ENCODE measurements around the gene ISL1. TPM values are rescaled to one million over a fixed set of nuclear protein-coding genes. Genes with fewer than 3 reads are reported as not detected.

The ISL1 gene
- total and polyA plus RNA-seq, 2 of the 8 experiments (the other 6 are each of a cell fraction or from before 2014, with no cell fraction given), result 0.05 to 0.19 TPM

GRCh38 chr5:51371052-51371451 lies 12.2 kb upstream of the ISL1 start:
- no peak overlapping the region for H3K18ac ChIP-seq (ENCODE audit: extremely low read depth, low read length)
- H3K23me2 ChIP-seq (ENCODE audit: low read depth, low read length), result no peaks in the 10 kb centered on the region
- no peaks in the 10 kb centered on the region for H3K79me1 ChIP-seq (ENCODE audit: low read depth, low read length)
- DNase-seq (ENCODE audit: low read depth in 1 of 2, low spot score in 2 of 2), result no peak
- no peak overlapping the region for H3K9ac ChIP-seq (replicated peaks in 1 of 4; ENCODE audit: extremely low read depth in 1 of 4, low read depth in 3 of 4, low read length in 3 of 4)
- no peak overlapping the region for H2BK20ac ChIP-seq (ENCODE audit: low read length)
- no peaks in the 10 kb centered on the region for H3K4me1 ChIP-seq (replicated peaks in 1 of 4; ENCODE audit: control insufficient read depth in 3 of 4, insufficient read depth in 4 of 4, low read length in 3 of 4)
- no peak overlapping the region for H3K4me3 ChIP-seq (ENCODE audit: extremely low read depth in 1 of 4, insufficient read depth in 2 of 4, low read depth in 3 of 4, low read length in 4 of 4)
- CTCF ChIA-PET (ENCODE audit: partially characterized antibody), result interaction anchor here (1.5 kb wide), 1 partner anchor 23 kb away, joined by 6 read pairs; no protein-coding TSS in a partner anchor
- H3K23ac ChIP-seq (ENCODE audit: insufficient read length), result no peak overlapping the region
- H4K91ac ChIP-seq (replicated peaks; ENCODE audit: insufficient read length, low read length), result no peak overlapping the region
- H3K27ac ChIP-seq (ENCODE audit: low read depth, low read length), result no peak overlapping the region
- no peaks in the 10 kb centered on the region for H3K36me3 ChIP-seq (ENCODE audit: control insufficient read depth in 2 of 4, insufficient read depth in 4 of 4, low read length in 3 of 4)
- H3K27me3 ChIP-seq (replicated peaks in 1 of 4; ENCODE audit: control insufficient read depth in 3 of 4, extremely low read depth in 1 of 4, insufficient read depth in 3 of 4, low read length in 3 of 4), result peaks cover 5 to 14% (median 13%) of the 10 kb centered on the region in 4 experiments; a peak in 6 of 7 replicates
- no peak overlapping the region for H4K5ac ChIP-seq (ENCODE audit: insufficient read length, low read depth, low read length)
- H2BK12ac ChIP-seq (ENCODE audit: low read depth, low read length), result no peak overlapping the region
- no peaks in the 10 kb centered on the region for H4K20me1 ChIP-seq (replicated peaks in 1 of 2; ENCODE audit: control insufficient read depth in 1 of 2, insufficient read depth in 2 of 2, low read length in 2 of 2)
- no peak overlapping the region for H2BK120ac ChIP-seq (replicated peaks; ENCODE audit: low read depth, low read length)
- H3K14ac ChIP-seq (ENCODE audit: insufficient read length), result no peak overlapping the region
- H4K8ac ChIP-seq (ENCODE audit: extremely low read depth, insufficient read depth, low read length), result no peak overlapping the region
- no peak overlapping the region for H2AFZ ChIP-seq (ENCODE audit: low read length)
- 87% methylated on average over 2 of the region's 2 CpGs; no CpG with 5 or more reads in 1 of the 2 experiments for WGBS, 2 experiments (ENCODE audit: extremely low coverage in 1 of 2, insufficient coverage in 1 of 2, insufficient read length in 1 of 2, insufficient replicate concordance in 2 of 2, low coverage in 1 of 2, low lambda C conversion rate in 2 of 2, missing lambda C conversion rate in 1 of 2)
- H2BK15ac ChIP-seq (ENCODE audit: low read length), result no peak overlapping the region
- no peak overlapping the region for H3K4ac ChIP-seq (replicated peaks; ENCODE audit: insufficient read length, low read depth, low read length)
- no peak overlapping the region for H3K4me2 ChIP-seq (ENCODE audit: insufficient read depth in 1 of 2, low read depth in 2 of 2, low read length in 2 of 2)
- no peak overlapping the region for H2AK5ac ChIP-seq (ENCODE audit: low read depth, low read length)
- FAIRE-seq, result no peak
- no peak overlapping the region for H3K56ac ChIP-seq (replicated peaks; ENCODE audit: insufficient read length, low read depth, low read length)
- H3K79me2 ChIP-seq (ENCODE audit: control insufficient read depth in 1 of 2, insufficient read depth in 2 of 2, low read length in 2 of 2), result no peaks in the 10 kb centered on the region
- H2BK5ac ChIP-seq (ENCODE audit: low read depth, low read length), result no peak overlapping the region
- POLR2A ChIA-PET (ENCODE audit: partially characterized antibody), result no interaction called here
- H3K9me3 ChIP-seq (ENCODE audit: insufficient read depth in 2 of 2, low read depth in 1 of 2, low read length in 1 of 2), result no peaks in the 10 kb centered on the region
- TF ChIP-seq KDM1A (IDR thresholded peaks at IDR 0.05; ENCODE audit: borderline replicate concordance, low read length), result no peak
- TF ChIP-seq CBX8 (IDR thresholded peaks at IDR 0.05; ENCODE audit: borderline replicate concordance, low read depth, low read length), result no peak
- TF ChIP-seq SIX5 (IDR thresholded peaks at IDR 0.05; ENCODE audit: low read depth, low read length), result no peak
- TF ChIP-seq POU5F1 (IDR thresholded peaks at IDR 0.05; ENCODE audit: low read depth, low read length), result no peak
- no peak for TF ChIP-seq TEAD4 (IDR thresholded peaks at IDR 0.05; ENCODE audit: low read depth, low read length)
- TF ChIP-seq EGR1 (IDR thresholded peaks at IDR 0.05; ENCODE audit: borderline replicate concordance, low read depth, low read length), result no peak
- TF ChIP-seq, protein P1, sequence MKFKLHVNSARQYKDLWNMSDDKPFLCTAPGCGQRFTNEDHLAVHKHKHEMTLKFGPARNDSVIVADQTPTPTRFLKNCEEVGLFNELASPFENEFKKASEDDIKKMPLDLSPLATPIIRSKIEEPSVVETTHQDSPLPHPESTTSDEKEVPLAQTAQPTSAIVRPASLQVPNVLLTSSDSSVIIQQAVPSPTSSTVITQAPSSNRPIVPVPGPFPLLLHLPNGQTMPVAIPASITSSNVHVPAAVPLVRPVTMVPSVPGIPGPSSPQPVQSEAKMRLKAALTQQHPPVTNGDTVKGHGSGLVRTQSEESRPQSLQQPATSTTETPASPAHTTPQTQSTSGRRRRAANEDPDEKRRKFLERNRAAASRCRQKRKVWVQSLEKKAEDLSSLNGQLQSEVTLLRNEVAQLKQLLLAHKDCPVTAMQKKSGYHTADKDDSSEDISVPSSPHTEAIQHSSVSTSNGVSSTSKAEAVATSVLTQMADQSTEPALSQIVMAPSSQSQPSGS (IDR thresholded peaks at IDR 0.05; ENCODE audit: low read length), result no peak
- no peak for TF ChIP-seq HDAC2 (IDR thresholded peaks at IDR 0.05; ENCODE audit: borderline replicate concordance in 1 of 2, low read depth in 2 of 2, low read length in 2 of 2)
- TF ChIP-seq BACH1 (IDR thresholded peaks at IDR 0.05; ENCODE audit: low read length), result no peak
- TF ChIP-seq SIN3A (conservative IDR thresholded peaks at IDR 0.05 in 1 of 2, IDR thresholded peaks at IDR 0.05 in 1 of 2; ENCODE audit: low read depth in 1 of 2, low read length in 2 of 2), result no peak
- TF ChIP-seq RFX5 (IDR thresholded peaks at IDR 0.05; ENCODE audit: borderline replicate concordance, low read depth, low read length), result no peak
- no peak for TF ChIP-seq EZH2 (IDR thresholded peaks at IDR 0.05; ENCODE audit: low read depth, low read length, severe bottlenecking)
- TF ChIP-seq CHD1 (IDR thresholded peaks at IDR 0.05; ENCODE audit: low read depth, low read length), result no peak

Data from H1 (cell line).